CD4-positive, alpha-beta T cell (primary cell): ENCODE measurements around the gene VTA1. TPM values are rescaled to one million over a fixed set of nuclear protein-coding genes. Genes with fewer than 3 reads are reported as not detected.

ENCODE experiments used
- ATAC-seq: fragments of 200-7000 bp; cut with Tn5 transposase; one replicate; pipeline ENCODE4 v1.10.0; 2022; ENCODE audit warnings: mild to moderate bottlenecking; ENCODE audit not compliant: poor library complexity
- CTCF ChIA-PET: fragments of 350-600 bp; sonication (Branson Sonifier 250); formaldehyde crosslinking; loops from one replicate; lab custom pipeline; 2021; ENCODE audit warnings: antibody characterized with exemption, inconsistent platforms; lab: Charles Lee
- POLR2A ChIA-PET: fragments of 350-600 bp; sonication (Branson Sonifier 250); formaldehyde crosslinking; loops from one replicate; lab custom pipeline; 2021; ENCODE audit warnings: antibody characterized with exemption, inconsistent platforms; lab: Charles Lee
- DNase-seq, 14 experiments: peaks; one replicate each; pipeline ENCODE4 v3.0.0-alpha.2; 2013 to 2020; ENCODE audit warnings: mixed read lengths in 2 of 14
- H3K27ac ChIP-seq, 2 donors: one replicate each; pipeline versions ENCODE4 v1.5.1 to v1.7.0; 2013; ENCODE audit warnings: low read length in 2 of 2, low read depth in 1 of 2, mild to moderate bottlenecking in 1 of 2
- H3K27me3 ChIP-seq, 2 experiments: 1 replicate in 1 of 2; 2 replicates in 1 of 2; pipeline versions ENCODE4 v1.6.1 to v1.7.0; 2013; ENCODE audit warnings: low read length in 2 of 2, control low read depth in 1 of 2, mild to moderate bottlenecking in 1 of 2, moderate library complexity in 1 of 2; ENCODE audit not compliant: insufficient read depth in 2 of 2, control insufficient read depth in 1 of 2
- H3K36me3 ChIP-seq: one replicate; pipeline ENCODE4 v1.6.1; 2013; ENCODE audit warnings: low read length, control low read depth; ENCODE audit not compliant: insufficient read depth
- H3K4me1 ChIP-seq: one replicate; pipeline ENCODE4 v1.6.1; 2013; ENCODE audit warnings: low read length, control low read depth; ENCODE audit not compliant: insufficient read depth
- H3K4me3 ChIP-seq: one replicate; pipeline ENCODE4 v1.5.1; 2013; ENCODE audit warnings: mild to moderate bottlenecking, low read length, moderate library complexity
- H3K9me3 ChIP-seq, 2 experiments: 1 replicate in 1 of 2; 2 replicates in 1 of 2; pipeline versions ENCODE4 v1.6.1 to v1.7.0; 2013; ENCODE audit warnings: low read length in 2 of 2, mild to moderate bottlenecking in 2 of 2, control low read depth in 1 of 2, moderate library complexity in 1 of 2; ENCODE audit not compliant: control insufficient read depth in 1 of 2, insufficient read depth in 1 of 2
- H3K27ac Mint-ChIP-seq: one replicate; pipeline ENCODE4 v1.8.0; 2020; ENCODE audit warnings: mixed read lengths
- H3K27me3 Mint-ChIP-seq: one replicate; pipeline ENCODE4 v1.8.0; 2021; ENCODE audit warnings: mixed read lengths
- H3K36me3 Mint-ChIP-seq: one replicate; pipeline ENCODE4 v1.8.0; 2021; ENCODE audit warnings: low read depth, mixed read lengths
- H3K4me1 Mint-ChIP-seq: one replicate; pipeline ENCODE4 v1.8.0; 2021; ENCODE audit warnings: low read depth, mixed read lengths
- H3K4me3 Mint-ChIP-seq: one replicate; pipeline ENCODE4 v1.8.0; 2020; ENCODE audit warnings: mild to moderate bottlenecking, mixed read lengths
- H3K9me3 Mint-ChIP-seq: one replicate; pipeline ENCODE4 v1.8.0; 2020; ENCODE audit warnings: mixed read lengths
- intact Hi-C, 2 experiments: fragments of 100-400 bp; cut with DNase I in 1 of 2; cut with micrococcal nuclease in 1 of 2; formaldehyde crosslinking; loops; one replicate each; pipeline versions ENCODE4 v1.15.1 to v1.9.0; 2023 to 2025; cut with DNase I, micrococcal nuclease
- total RNA-seq, 174 experiments: library from RNA in 2 of 174; stranded (reverse) in 2 of 174; gene quantifications; one replicate each; pipeline ENCODE4 v1.2.3 and lab custom pipeline; 2021 to 2026
- TF ChIP-seq, protein P1 (sequence below): fragments of 200-600 bp; IDR thresholded peaks from one replicate; pipeline ENCODE4 v1.8.0; 2022; ENCODE audit warnings: antibody characterized with exemption, mild to moderate bottlenecking

VTA1 gene
- total RNA-seq, 2 experiments from 2014 or later, result 13.5 to 18.0 TPM

DNA sequence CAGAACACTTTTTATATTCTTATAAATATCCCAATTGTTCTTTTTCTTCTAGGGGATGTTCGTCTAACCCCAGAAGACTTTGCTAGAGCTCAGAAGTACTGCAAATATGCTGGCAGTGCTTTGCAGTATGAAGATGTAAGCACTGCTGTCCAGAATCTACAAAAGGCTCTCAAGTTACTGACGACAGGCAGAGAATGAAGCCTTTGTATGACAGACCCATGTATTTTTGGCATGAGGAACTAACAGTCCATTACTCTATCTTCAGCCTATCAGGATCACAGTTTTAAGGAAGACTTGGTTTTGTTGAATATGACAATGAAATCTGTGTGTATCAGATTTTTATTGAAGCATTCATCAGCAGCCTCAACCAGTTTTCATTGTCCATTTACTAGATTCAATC lies 71.4 kb downstream of the VTA1 start:
- Histone ChIP-seq H3K9me3 (peaks cover 0 to 2% of the 10 kb centered on the region in 2 experiments), H3K27ac (no peak overlapping the region), H3K4me3 (no peak overlapping the region), H3K27me3 (no peaks in the 10 kb centered on the region), H3K4me1 (no peaks in the 10 kb centered on the region), H3K36me3 (peaks cover 28% of the 10 kb centered on the region)
- ATAC-seq, result no peak
- intact Hi-C loops, result no loop called here
- no peak for DNase-seq
- Mint-ChIP-seq H3K36me3 (peaks cover 47% of the 10 kb centered on the region), H3K27me3 (no peaks in the 10 kb centered on the region), H3K27ac (no peak overlapping the region), H3K4me3 (no peak overlapping the region), H3K9me3 (no peaks in the 10 kb centered on the region), H3K4me1 (no peaks in the 10 kb centered on the region)
- POLR2A ChIA-PET, result no interaction called here
- CTCF ChIA-PET, result no interaction called here
- TF ChIP-seq, protein P1, sequence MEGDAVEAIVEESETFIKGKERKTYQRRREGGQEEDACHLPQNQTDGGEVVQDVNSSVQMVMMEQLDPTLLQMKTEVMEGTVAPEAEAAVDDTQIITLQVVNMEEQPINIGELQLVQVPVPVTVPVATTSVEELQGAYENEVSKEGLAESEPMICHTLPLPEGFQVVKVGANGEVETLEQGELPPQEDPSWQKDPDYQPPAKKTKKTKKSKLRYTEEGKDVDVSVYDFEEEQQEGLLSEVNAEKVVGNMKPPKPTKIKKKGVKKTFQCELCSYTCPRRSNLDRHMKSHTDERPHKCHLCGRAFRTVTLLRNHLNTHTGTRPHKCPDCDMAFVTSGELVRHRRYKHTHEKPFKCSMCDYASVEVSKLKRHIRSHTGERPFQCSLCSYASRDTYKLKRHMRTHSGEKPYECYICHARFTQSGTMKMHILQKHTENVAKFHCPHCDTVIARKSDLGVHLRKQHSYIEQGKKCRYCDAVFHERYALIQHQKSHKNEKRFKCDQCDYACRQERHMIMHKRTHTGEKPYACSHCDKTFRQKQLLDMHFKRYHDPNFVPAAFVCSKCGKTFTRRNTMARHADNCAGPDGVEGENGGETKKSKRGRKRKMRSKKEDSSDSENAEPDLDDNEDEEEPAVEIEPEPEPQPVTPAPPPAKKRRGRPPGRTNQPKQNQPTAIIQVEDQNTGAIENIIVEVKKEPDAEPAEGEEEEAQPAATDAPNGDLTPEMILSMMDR, result no peak

DNA sequence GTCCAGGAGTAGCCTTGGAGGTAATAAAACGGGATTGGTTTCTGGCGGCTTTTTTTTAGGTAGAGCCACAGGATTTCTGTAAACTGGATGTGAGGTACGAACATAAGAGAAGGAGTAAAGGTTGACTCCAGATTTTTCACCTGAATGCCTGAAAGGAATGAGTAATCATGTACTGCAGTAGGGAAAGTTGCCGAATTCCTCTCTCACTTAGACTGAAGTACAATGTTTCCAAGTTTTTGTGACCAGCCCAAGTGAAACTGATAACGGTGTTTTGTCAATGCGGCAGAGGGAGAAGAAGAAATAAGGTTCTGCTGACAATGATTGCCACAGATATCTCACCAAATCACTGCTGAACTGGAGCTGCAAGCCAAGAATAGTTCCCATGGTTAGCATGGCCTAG lies 75.0 kb downstream of the VTA1 start:
- Mint-ChIP-seq H3K36me3 (peaks cover 27% of the 10 kb centered on the region), H3K4me3 (no peak overlapping the region), H3K27me3 (no peaks in the 10 kb centered on the region), H3K27ac (peak overlapping the region; percentile 15), H3K4me1 (no peaks in the 10 kb centered on the region), H3K9me3 (no peaks in the 10 kb centered on the region)
- Histone ChIP-seq H3K27ac (no peak overlapping the region), H3K4me1 (no peaks in the 10 kb centered on the region), H3K36me3 (peaks cover 24% of the 10 kb centered on the region), H3K27me3 (no peaks in the 10 kb centered on the region), H3K9me3 (no peaks in the 10 kb centered on the region), H3K4me3 (no peak overlapping the region)
- ATAC-seq (no peak), DNase-seq (no peak)
- ChIA-PET POLR2A (no interaction called here), CTCF (interaction anchor here (1.4 kb wide), 1 partner anchor 15 kb away, joined by 5 read pairs; no protein-coding TSS in a partner anchor)
- intact Hi-C loops, result loop anchor here in 1 of 2 experiments (10.0 kb wide), 1 partner anchor 163 kb away; no protein-coding TSS in a partner anchor
- TF ChIP-seq, protein P1, result no peak

DNA sequence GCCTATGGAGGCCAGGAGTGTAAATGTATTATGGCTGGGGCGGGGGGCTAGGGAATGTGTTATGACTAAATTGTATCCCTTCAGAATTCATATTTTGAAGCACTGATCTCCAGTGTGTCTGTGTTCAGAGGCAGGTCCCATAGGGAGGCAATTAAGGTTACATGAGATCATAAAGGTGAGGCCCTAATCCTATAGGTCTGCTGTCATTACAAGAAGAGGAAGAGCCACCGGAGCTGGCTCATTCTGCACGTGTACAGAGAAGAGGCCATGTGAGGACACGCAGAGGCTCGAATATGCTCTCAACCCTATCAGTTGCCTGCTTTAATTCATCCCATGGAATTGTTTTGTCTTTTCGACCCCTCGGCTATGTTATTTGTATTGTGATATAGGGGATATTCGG lies 76.9 kb downstream of the VTA1 start:
- no peak overlapping the region for H3K4me3 ChIP-seq
- peaks cover 8% of the 10 kb centered on the region for H3K9me3 Mint-ChIP-seq
- peaks cover 15% of the 10 kb centered on the region for H3K36me3 ChIP-seq
- intact Hi-C loops, result loop anchor here in 1 of 2 experiments (10.0 kb wide), 1 partner anchor 161 kb away; no protein-coding TSS in a partner anchor
- H3K27ac Mint-ChIP-seq, result no peak overlapping the region
- TF ChIP-seq, protein P1, result no peak
- no peak overlapping the region for H3K4me3 Mint-ChIP-seq
- DNase-seq (no peak), ATAC-seq (no peak)
- no peak overlapping the region for H3K27ac ChIP-seq
- H3K4me1 ChIP-seq, result no peaks in the 10 kb centered on the region
- ChIA-PET CTCF (no interaction called here), POLR2A (no interaction called here)
- H3K27me3 Mint-ChIP-seq, result no peaks in the 10 kb centered on the region
- H3K27me3 ChIP-seq, result no peaks in the 10 kb centered on the region
- peaks cover 12% of the 10 kb centered on the region for H3K36me3 Mint-ChIP-seq
- no peaks in the 10 kb centered on the region for H3K9me3 ChIP-seq
- H3K4me1 Mint-ChIP-seq, result no peaks in the 10 kb centered on the region
